Measurements from ENCODE around the gene CAVIN2. TPM values are rescaled to one million over a fixed set of nuclear protein-coding genes. Genes with fewer than 3 reads are reported as not detected.

CAVIN2 gene
- total RNA-seq, 1 experiment from 2014 or later: 2.3 TPM

DNA sequence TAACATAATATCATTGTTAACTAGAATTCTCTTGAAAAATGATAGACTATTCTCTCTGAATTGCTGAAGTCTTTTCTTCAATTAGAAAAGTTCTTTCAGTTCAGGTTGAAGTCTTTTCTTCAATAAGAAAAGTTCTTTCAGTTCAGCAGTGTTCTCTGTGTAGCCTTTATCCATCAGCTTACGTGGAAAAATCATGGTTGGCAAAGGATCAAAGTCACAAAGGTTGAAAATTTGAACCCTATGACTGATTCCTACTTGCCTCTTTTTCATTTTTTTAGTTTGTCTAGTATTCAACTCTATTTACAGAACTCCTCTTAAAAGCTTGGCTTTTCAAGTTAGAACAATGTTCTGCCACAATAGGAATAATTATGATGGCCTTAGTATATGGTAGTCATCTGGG is 25.8 kb downstream of the CAVIN2 start:
- Histone ChIP-seq H4K20me1 (ENCODE audit: insufficient read depth) (no peaks in the 10 kb centered on the region), H3K27ac (no peak overlapping the region), H3K4me2 (no peak overlapping the region), H3K4me1 (replicated peaks; ENCODE audit: insufficient read depth) (no peaks in the 10 kb centered on the region), H3K4me3 (no peak overlapping the region), H3K9me3 (ENCODE audit: insufficient read depth, low read depth) (no peaks in the 10 kb centered on the region), H3K36me3 (ENCODE audit: low read depth) (no peaks in the 10 kb centered on the region), H2AFZ (no peak overlapping the region), H3K79me2 (ENCODE audit: low read depth) (no peaks in the 10 kb centered on the region), H3K27me3 (ENCODE audit: insufficient read depth, low read depth) (no peaks in the 10 kb centered on the region), H3K9me2 (ENCODE audit: insufficient read depth) (no peaks in the 10 kb centered on the region), H3F3A (ENCODE audit: insufficient read depth, low read depth) (no peaks in the 10 kb centered on the region)
- POLR2A ChIA-PET (ENCODE audit: unreplicated experiment): no interaction called here
- intact Hi-C loops (cut with micrococcal nuclease; ENCODE audit: unreplicated experiment): no loop called here
- CTCF ChIA-PET: no interaction called here
- TF ChIP-seq EZH2 (IDR thresholded peaks at IDR 0.05; ENCODE audit: low read depth): no peak
- TF ChIP-seq, protein P1, sequence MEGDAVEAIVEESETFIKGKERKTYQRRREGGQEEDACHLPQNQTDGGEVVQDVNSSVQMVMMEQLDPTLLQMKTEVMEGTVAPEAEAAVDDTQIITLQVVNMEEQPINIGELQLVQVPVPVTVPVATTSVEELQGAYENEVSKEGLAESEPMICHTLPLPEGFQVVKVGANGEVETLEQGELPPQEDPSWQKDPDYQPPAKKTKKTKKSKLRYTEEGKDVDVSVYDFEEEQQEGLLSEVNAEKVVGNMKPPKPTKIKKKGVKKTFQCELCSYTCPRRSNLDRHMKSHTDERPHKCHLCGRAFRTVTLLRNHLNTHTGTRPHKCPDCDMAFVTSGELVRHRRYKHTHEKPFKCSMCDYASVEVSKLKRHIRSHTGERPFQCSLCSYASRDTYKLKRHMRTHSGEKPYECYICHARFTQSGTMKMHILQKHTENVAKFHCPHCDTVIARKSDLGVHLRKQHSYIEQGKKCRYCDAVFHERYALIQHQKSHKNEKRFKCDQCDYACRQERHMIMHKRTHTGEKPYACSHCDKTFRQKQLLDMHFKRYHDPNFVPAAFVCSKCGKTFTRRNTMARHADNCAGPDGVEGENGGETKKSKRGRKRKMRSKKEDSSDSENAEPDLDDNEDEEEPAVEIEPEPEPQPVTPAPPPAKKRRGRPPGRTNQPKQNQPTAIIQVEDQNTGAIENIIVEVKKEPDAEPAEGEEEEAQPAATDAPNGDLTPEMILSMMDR (conservative IDR thresholded peaks at IDR 0.05): no peak
- BruUV-seq (replicated peaks): no TSS peak
- no peak for DNase-seq

DNA sequence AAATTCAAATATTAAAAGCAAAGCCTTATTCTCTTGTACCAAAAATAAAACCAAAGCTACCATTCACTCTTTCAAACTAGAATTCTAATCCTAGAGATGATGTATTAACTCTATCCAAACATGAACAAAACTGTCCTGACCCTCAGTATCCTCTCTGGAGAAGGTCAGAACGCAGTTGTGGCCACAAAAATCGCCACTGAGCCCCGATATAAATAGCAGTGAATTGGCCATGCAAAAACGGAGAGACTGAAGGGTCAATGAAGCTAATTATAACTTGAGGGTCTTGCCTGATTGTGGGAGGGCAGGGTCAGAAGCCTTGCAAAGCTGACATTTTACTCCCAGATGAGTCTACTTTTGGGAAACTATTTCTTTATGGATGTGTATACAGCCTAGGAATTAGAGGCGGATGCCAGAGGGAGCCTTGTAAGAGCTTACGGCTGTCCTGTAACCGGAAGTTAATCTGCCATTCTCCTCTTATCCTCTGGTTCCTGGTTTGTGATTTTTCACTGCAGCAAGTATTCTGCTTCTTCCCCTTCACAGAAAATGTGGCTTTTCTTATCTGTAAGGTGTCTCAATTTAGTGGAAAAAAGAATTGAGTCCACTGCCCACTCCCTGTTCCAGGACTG is 28.1 kb downstream of the CAVIN2 start:
- intact Hi-C loops (cut with micrococcal nuclease; ENCODE audit: unreplicated experiment): no loop called here
- Histone ChIP-seq H4K20me1 (ENCODE audit: insufficient read depth) (no peaks in the 10 kb centered on the region), H3K36me3 (ENCODE audit: low read depth) (no peaks in the 10 kb centered on the region), H3K4me3 (no peak overlapping the region), H3K4me2 (no peak overlapping the region), H3K79me2 (ENCODE audit: low read depth) (no peaks in the 10 kb centered on the region), H3F3A (ENCODE audit: insufficient read depth, low read depth) (no peaks in the 10 kb centered on the region), H3K4me1 (replicated peaks; ENCODE audit: insufficient read depth) (no peaks in the 10 kb centered on the region), H3K9me3 (ENCODE audit: insufficient read depth, low read depth) (no peaks in the 10 kb centered on the region), H3K27me3 (ENCODE audit: insufficient read depth, low read depth) (no peaks in the 10 kb centered on the region), H3K9me2 (ENCODE audit: insufficient read depth) (no peaks in the 10 kb centered on the region), H3K27ac (no peak overlapping the region), H2AFZ (no peak overlapping the region)
- DNase-seq: no peak
- TF ChIP-seq, protein P1 (conservative IDR thresholded peaks at IDR 0.05): no peak
- no peak for TF ChIP-seq EZH2 (IDR thresholded peaks at IDR 0.05; ENCODE audit: low read depth)
- ChIA-PET CTCF (interaction anchor here (0.5 kb wide), 1 partner anchor 266 kb away, joined by 4 read pairs; no protein-coding TSS in a partner anchor), POLR2A (ENCODE audit: unreplicated experiment) (no interaction called here)
- BruUV-seq (replicated peaks): no TSS peak

DNA sequence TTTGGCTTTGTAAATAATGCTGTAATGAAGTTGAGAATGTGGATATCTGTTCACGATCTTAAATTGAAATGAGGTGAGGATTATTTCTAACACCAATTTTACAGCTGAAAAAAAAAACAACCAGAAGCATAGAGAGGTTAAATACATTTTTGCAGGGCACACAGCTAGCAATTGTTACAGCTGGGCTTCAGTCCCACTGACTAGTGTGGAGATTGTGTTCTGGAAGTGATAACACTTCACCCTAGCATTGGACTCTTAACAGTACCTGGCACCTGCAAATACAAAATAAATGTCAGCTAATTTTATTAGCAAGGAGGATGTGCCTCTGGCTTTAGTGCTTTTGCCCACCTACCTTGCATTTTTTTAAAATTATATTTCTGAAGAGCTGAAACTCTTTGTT is 28.8 kb downstream of the CAVIN2 start:
- TF ChIP-seq, protein P1 (conservative IDR thresholded peaks at IDR 0.05): no peak
- TF ChIP-seq EZH2 (IDR thresholded peaks at IDR 0.05; ENCODE audit: low read depth): no peak

More for the DNA sequence above, 28.8 kb downstream of the CAVIN2 start:
- ChIA-PET CTCF (no interaction called here), POLR2A (ENCODE audit: unreplicated experiment) (no interaction called here)
- Histone ChIP-seq H3K27ac (no peak overlapping the region), H3K79me2 (ENCODE audit: low read depth) (no peaks in the 10 kb centered on the region), H3K36me3 (ENCODE audit: low read depth) (no peaks in the 10 kb centered on the region), H3K9me2 (ENCODE audit: insufficient read depth) (no peaks in the 10 kb centered on the region), H3K4me3 (no peak overlapping the region), H3K9me3 (ENCODE audit: insufficient read depth, low read depth) (no peaks in the 10 kb centered on the region), H3F3A (ENCODE audit: insufficient read depth, low read depth) (no peaks in the 10 kb centered on the region), H3K27me3 (ENCODE audit: insufficient read depth, low read depth) (no peaks in the 10 kb centered on the region), H3K4me1 (replicated peaks; ENCODE audit: insufficient read depth) (no peaks in the 10 kb centered on the region), H4K20me1 (ENCODE audit: insufficient read depth) (no peaks in the 10 kb centered on the region), H3K4me2 (no peak overlapping the region), H2AFZ (no peak overlapping the region)
- no TSS peak for BruUV-seq (replicated peaks)
- intact Hi-C loops (cut with micrococcal nuclease; ENCODE audit: unreplicated experiment): no loop called here
- no peak for DNase-seq

All from PC-9 (cell line).